GM13977 (cell line): ENCODE results near the gene ALDH5A1.

Experiments
- DNase-seq: peaks from one replicate; pipeline ENCODE4 v3.0.0; 2012; ENCODE audit warnings: low spot score
- in situ Hi-C: fragments of 300-500 bp; cut with MboI; formaldehyde crosslinking; loops from one replicate; pipeline ENCODE4 v1.12.0; 2022; ENCODE audit warnings: low sequenced_read_pairs, low pct_unique_long_range_greater_than_20kb, mixed read lengths, inconsistent platforms; ENCODE audit not compliant: unreplicated experiment
- TF ChIP-seq, protein P1 (sequence below): IDR thresholded peaks from 2 replicates; pipeline ENCODE4 v1.5.1; 2012; ENCODE audit warnings: mild to moderate bottlenecking, control low read depth; ENCODE audit not compliant: insufficient read depth; ENCODE audit errors: extremely low read depth, missing control alignments

The ALDH5A1 gene

DNA sequence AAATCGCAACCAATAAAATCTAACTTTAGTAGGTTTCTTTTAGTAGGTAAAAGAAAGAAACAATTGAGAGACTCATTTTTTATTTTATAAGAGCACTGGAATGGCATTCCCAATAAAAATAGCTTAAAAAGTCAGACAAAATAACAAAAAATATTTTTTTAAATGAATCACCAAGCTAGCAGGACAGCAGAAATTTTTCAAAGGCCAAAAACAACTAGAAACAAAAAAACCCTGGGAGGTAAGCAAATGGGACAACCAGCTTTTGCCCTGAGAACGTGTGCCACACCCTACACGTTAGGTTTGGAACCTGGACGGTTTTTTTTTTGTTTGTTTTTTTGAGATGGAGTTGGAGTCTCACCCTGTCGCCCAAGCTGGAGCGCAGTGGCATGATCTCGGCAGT lies 25.0 kb upstream of the ALDH5A1 start:
- in situ Hi-C loops, result no loop called here
- TF ChIP-seq, protein P1, sequence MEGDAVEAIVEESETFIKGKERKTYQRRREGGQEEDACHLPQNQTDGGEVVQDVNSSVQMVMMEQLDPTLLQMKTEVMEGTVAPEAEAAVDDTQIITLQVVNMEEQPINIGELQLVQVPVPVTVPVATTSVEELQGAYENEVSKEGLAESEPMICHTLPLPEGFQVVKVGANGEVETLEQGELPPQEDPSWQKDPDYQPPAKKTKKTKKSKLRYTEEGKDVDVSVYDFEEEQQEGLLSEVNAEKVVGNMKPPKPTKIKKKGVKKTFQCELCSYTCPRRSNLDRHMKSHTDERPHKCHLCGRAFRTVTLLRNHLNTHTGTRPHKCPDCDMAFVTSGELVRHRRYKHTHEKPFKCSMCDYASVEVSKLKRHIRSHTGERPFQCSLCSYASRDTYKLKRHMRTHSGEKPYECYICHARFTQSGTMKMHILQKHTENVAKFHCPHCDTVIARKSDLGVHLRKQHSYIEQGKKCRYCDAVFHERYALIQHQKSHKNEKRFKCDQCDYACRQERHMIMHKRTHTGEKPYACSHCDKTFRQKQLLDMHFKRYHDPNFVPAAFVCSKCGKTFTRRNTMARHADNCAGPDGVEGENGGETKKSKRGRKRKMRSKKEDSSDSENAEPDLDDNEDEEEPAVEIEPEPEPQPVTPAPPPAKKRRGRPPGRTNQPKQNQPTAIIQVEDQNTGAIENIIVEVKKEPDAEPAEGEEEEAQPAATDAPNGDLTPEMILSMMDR, result no peak
- no peak for DNase-seq

DNA sequence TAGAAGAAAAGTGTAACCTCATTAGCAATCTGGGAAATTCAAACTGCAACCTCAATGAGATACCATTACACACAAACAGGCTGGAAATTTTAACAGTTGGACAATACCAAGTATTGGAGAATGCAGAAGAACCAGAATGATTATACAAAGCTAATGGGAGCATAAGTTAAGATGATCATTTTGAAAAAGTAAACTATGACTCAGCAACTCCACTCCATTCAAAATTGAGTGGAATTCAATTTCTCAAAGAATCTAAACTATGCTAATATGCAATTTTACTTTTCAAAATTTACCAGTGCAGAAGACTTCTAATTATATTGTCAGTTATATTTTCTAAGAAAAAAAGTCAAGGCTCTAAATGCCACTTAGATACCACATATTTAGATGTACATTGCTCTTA lies 22.6 kb upstream of the ALDH5A1 start:
- in situ Hi-C loops, result no loop called here
- TF ChIP-seq, protein P1, result no peak
- DNase-seq, result no peak

DNA sequence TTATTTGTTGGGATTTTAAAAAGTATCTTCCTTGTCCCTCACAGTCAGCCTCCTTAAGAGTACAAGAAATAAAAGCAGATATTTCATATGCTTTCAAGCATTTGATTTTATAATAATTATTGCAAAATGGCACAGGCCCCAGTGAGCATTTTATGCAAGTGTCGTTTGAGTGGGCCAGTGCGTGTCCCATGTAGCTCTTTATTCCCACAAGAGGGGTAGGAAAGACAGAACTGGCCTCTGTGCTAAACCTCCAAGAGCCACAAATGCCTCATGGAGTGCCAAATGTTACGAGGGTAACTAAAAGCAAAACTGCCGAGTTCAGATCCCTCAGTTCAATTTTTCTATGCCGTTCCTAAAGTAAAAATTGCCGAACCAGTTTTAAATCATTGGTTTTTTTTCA lies 18.1 kb upstream of the ALDH5A1 start:
- DNase-seq, result no peak
- TF ChIP-seq, protein P1, result no peak
- in situ Hi-C loops, result no loop called here

DNA sequence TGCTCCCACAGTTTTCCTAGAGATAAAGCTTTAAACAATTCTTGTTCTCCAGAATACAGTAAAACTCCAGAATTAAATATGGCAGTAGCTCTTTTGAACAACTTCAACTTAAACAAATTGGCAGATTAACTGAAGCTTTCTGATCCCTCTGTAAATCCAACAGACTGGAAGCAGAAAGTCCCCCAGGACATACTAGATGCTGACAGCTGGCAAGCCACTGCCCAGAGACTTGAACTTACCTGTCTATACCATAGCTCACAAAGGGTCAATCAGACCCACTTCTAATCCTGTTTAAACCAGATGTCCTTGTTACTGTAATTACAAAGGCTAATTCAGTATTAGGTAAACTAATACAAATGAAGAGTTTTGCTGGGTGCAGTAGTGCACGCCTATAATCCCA lies 17.7 kb upstream of the ALDH5A1 start:
- TF ChIP-seq, protein P1, result no peak
- in situ Hi-C loops, result no loop called here

DNA sequence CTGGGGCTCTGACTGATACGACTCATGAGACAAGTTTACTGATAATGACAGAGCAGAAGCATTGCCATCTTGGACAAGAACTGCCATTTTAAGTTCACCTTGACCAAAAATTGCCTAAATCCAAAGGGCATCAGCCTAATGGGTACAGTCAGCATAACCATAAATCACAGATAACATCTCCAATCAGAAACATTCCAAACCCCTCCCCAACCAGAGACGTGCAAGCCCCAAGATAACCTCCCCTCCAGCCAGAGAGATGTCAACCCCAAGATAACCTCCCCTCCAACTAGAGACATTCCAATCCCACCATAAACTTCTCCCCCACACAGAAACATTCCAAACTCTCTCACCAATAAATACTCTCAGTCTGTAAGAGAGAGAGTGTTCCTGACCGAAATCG lies 15.9 kb upstream of the ALDH5A1 start:
- DNase-seq, result no peak
- TF ChIP-seq, protein P1, result no peak
- in situ Hi-C loops, result no loop called here

More for the DNA sequence above, 17.7 kb upstream of the ALDH5A1 start:
- DNase-seq, result no peak

DNA sequence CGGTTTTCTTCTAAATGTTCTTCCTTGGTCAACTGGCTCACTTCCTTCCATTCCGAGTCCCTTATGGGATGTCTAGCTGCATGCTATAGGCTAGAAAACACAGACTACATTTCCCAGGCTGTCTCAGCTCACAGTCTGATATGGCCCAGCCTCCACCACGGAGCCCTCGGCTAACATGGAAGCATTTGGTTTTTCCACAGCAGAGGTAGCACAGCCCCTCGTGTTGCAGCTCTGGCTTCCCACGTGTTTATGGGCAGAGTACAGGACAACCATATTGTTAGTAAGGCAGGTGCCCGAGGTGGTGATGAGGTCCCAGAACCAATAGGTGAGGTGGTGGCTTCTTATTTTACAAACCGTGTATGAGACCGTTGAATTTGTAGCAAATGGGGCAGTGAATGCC lies 14.1 kb upstream of the ALDH5A1 start:
- in situ Hi-C loops, result no loop called here
- TF ChIP-seq, protein P1, result no peak

DNA sequence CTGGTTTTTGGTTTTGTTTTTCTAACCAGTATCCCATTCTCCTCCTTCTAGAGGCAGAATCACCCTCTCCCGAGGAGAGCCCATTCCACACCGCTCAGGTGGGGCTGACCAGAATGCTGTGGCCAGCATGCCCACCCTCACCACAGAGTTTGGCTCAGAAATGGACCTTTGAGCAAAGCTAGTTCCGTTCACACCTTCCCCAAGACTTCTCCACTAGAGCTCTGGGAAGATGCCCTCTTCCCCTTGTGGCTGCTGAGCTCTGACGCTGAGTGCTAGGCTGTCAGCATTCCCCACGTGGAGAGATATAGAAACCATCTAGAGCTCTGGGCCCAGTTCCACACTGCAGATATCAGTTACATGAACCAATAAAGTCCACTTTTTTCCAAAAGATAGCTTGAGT lies 13.3 kb upstream of the ALDH5A1 start:
- DNase-seq, result no peak
- TF ChIP-seq, protein P1, result no peak
- in situ Hi-C loops, result no loop called here

More for the DNA sequence above, 14.1 kb upstream of the ALDH5A1 start:
- no peak for DNase-seq
